ENCODE data around the gene SCFD2. TPM values are rescaled to one million over a fixed set of nuclear protein-coding genes. Genes with fewer than 3 reads are reported as not detected.

The SCFD2 gene
- polyA plus RNA-seq, 1 donor from 2014 or later: 5.0 TPM

GRCh38 chr4:52840531-52841370 lies 525.1 kb downstream of the SCFD2 start:
- Histone ChIP-seq H3K9me2 (ENCODE audit: insufficient read depth, low read length) (no peaks in the 10 kb centered on the region), H3K36me3 (ENCODE audit: insufficient read depth, low read length) (no peaks in the 10 kb centered on the region), H3K4me3 (ENCODE audit: low read length) (no peak overlapping the region), H3K4me2 (ENCODE audit: low read length) (no peak overlapping the region), H3K27ac (ENCODE audit: low read length) (no peak overlapping the region), H3K9me3 (ENCODE audit: low read length) (no peaks in the 10 kb centered on the region), H3K79me2 (replicated peaks; ENCODE audit: insufficient read depth, low read length) (no peaks in the 10 kb centered on the region), H4K20me1 (ENCODE audit: insufficient read depth) (no peaks in the 10 kb centered on the region), H2AFZ (ENCODE audit: low read depth, low read length) (no peak overlapping the region), H3K9ac (ENCODE audit: low read length) (no peak overlapping the region), H3F3A (ENCODE audit: insufficient read depth, low read length, poor library complexity, severe bottlenecking) (no peaks in the 10 kb centered on the region), H3K27me3 (ENCODE audit: insufficient read depth, low read depth, low read length) (no peaks in the 10 kb centered on the region)
- TF ChIP-seq EP300 (conservative IDR thresholded peaks at IDR 0.05; ENCODE audit: poor library complexity, severe bottlenecking): no peak
- TF ChIP-seq REST (IDR thresholded peaks at IDR 0.05; ENCODE audit: borderline replicate concordance): no peak
- no peak for TF ChIP-seq RAD21 (conservative IDR thresholded peaks at IDR 0.05)
- TF ChIP-seq TAF1 (IDR thresholded peaks at IDR 0.05; ENCODE audit: low read depth): no peak
- no peak for TF ChIP-seq SMC3 (conservative IDR thresholded peaks at IDR 0.05; ENCODE audit: poor library complexity)
- no peak for TF ChIP-seq MXI1 (conservative IDR thresholded peaks at IDR 0.05; ENCODE audit: poor library complexity, severe bottlenecking)
- TF ChIP-seq POLR2AphosphoS5 (IDR thresholded peaks at IDR 0.05): no peak
- TF ChIP-seq CTCF (IDR thresholded peaks at IDR 0.05; ENCODE audit: poor library complexity, severe bottlenecking): no peak
- no peak for TF ChIP-seq EZH2 (IDR thresholded peaks at IDR 0.05; ENCODE audit: borderline replicate concordance, insufficient read depth, low read length, poor library complexity, severe bottlenecking)

- no peaks in the 10 kb centered on the region for H3K27me3 ChIP-seq (ENCODE audit: insufficient read depth, low read depth, low read length)
- no peaks in the 10 kb centered on the region for H3K9me3 ChIP-seq (ENCODE audit: low read length)
- no peaks in the 10 kb centered on the region for H3F3A ChIP-seq (ENCODE audit: insufficient read depth, low read length, poor library complexity, severe bottlenecking)
- no peaks in the 10 kb centered on the region for H3K79me2 ChIP-seq (replicated peaks; ENCODE audit: insufficient read depth, low read length)
- no peak overlapping the region for H3K27ac ChIP-seq (ENCODE audit: low read length)
- H3K4me2 ChIP-seq (ENCODE audit: low read length): no peak overlapping the region
- no peaks in the 10 kb centered on the region for H3K36me3 ChIP-seq (ENCODE audit: insufficient read depth, low read length)
- no peak overlapping the region for H3K4me3 ChIP-seq (ENCODE audit: low read length)
- no peaks in the 10 kb centered on the region for H4K20me1 ChIP-seq (ENCODE audit: insufficient read depth)
- no peak overlapping the region for H3K9ac ChIP-seq (ENCODE audit: low read length)
- no peak overlapping the region for H2AFZ ChIP-seq (ENCODE audit: low read depth, low read length)
- TF ChIP-seq RAD21 (conservative IDR thresholded peaks at IDR 0.05) (no peak), TAF1 (IDR thresholded peaks at IDR 0.05; ENCODE audit: low read depth) (no peak), MXI1 (conservative IDR thresholded peaks at IDR 0.05; ENCODE audit: poor library complexity, severe bottlenecking) (no peak), EZH2 (IDR thresholded peaks at IDR 0.05; ENCODE audit: borderline replicate concordance, insufficient read depth, low read length, poor library complexity, severe bottlenecking) (no peak), REST (IDR thresholded peaks at IDR 0.05; ENCODE audit: borderline replicate concordance) (no peak), CTCF (IDR thresholded peaks at IDR 0.05; ENCODE audit: poor library complexity, severe bottlenecking) (no peak), POLR2AphosphoS5 (IDR thresholded peaks at IDR 0.05) (no peak), EP300 (conservative IDR thresholded peaks at IDR 0.05; ENCODE audit: poor library complexity, severe bottlenecking) (no peak), SMC3 (conservative IDR thresholded peaks at IDR 0.05; ENCODE audit: poor library complexity) (no peak)
- no peaks in the 10 kb centered on the region for H3K9me2 ChIP-seq (ENCODE audit: insufficient read depth, low read length)
Observed at GRCh38 chr4:52838729-52839586, 526.9 kb downstream of the SCFD2 start.
